HUES64 (cell line): ENCODE measurements around the gene MRPL34.
A peak's percentile ranks its signal among the peaks of the same experiment; 100 is the strongest.

ENCODE experiments used
- H3K27ac ChIP-seq: 2 replicates; pipeline ENCODE4 v1.7.0; 2013; ENCODE audit warnings: low read depth, low read length, inconsistent platforms
- H3K27me3 ChIP-seq: 2 replicates; pipeline ENCODE4 v1.6.1; 2013; ENCODE audit warnings: mild to moderate bottlenecking, low read length; ENCODE audit not compliant: insufficient read depth
- H3K36me3 ChIP-seq: 2 replicates; pipeline ENCODE4 v1.6.1; 2013; ENCODE audit warnings: mild to moderate bottlenecking, low read length; ENCODE audit not compliant: insufficient read depth
- H3K4me1 ChIP-seq: 2 replicates; pipeline ENCODE4 v1.6.1; 2013; ENCODE audit warnings: mild to moderate bottlenecking, low read length, moderate library complexity; ENCODE audit not compliant: insufficient read depth
- H3K4me3 ChIP-seq: 2 replicates; pipeline ENCODE4 v1.5.1; 2013; ENCODE audit warnings: mild to moderate bottlenecking, low read length, moderate library complexity
- H3K9ac ChIP-seq: 2 replicates; pipeline ENCODE4 v1.6.1; 2013; ENCODE audit warnings: mild to moderate bottlenecking, low read depth, low read length
- H3K9me3 ChIP-seq: 2 replicates; pipeline ENCODE4 v1.6.1; 2013; ENCODE audit warnings: low read depth, low read length; ENCODE audit not compliant: insufficient read depth
- WGBS: fragments of 150-250, 120-280 bp; methylation state at CpG from one replicate; pipeline ENCODE4 v1.1.7; 2013; ENCODE audit warnings: missing lambda C conversion rate; 5-methylcytosine and 5-hydroxymethylcytosine counted together

The MRPL34 gene

GRCh38 chr19:17311455-17312188, 6.0 kb downstream of the MRPL34 start:
- Histone ChIP-seq H3K9me3 (no peaks in the 10 kb centered on the region), H3K4me1 (peaks cover 11% of the 10 kb centered on the region; the same call in 1 of the 2 replicates), H3K27me3 (no peaks in the 10 kb centered on the region), H3K36me3 (peaks cover 38% of the 10 kb centered on the region), H3K4me3 (no peak overlapping the region), H3K27ac (peak overlapping the region; percentile 41; the same call in 1 of the 2 replicates), H3K9ac (no peak overlapping the region)
- 82% methylated on average over 11 of the region's 11 CpGs for WGBS

- H3K27ac ChIP-seq: peak overlapping the region; percentile 41; the same call in 1 of the 2 replicates
- no peak overlapping the region for H3K4me3 ChIP-seq
- no peaks in the 10 kb centered on the region for H3K9me3 ChIP-seq
- peak overlapping the region; percentile 24; the same call in 1 of the 2 replicates for H3K9ac ChIP-seq
- H3K36me3 ChIP-seq: peaks cover 41% of the 10 kb centered on the region
- WGBS: 91% methylated on average over 20 of the region's 20 CpGs
- no peaks in the 10 kb centered on the region for H3K27me3 ChIP-seq
- peaks cover 11% of the 10 kb centered on the region; the same call in 1 of the 2 replicates for H3K4me1 ChIP-seq
Measured at GRCh38 chr19:17312189-17313113, 6.8 kb downstream of the MRPL34 start.

- H3K36me3 ChIP-seq: peaks cover 45% of the 10 kb centered on the region
- H3K4me3 ChIP-seq: no peak overlapping the region
- no peak overlapping the region for H3K9ac ChIP-seq
- no peaks in the 10 kb centered on the region for H3K9me3 ChIP-seq
- WGBS: 97% methylated on average over 19 of the region's 19 CpGs
- peaks cover 11% of the 10 kb centered on the region; the same call in 1 of the 2 replicates for H3K4me1 ChIP-seq
- H3K27me3 ChIP-seq: no peaks in the 10 kb centered on the region
- no peak overlapping the region for H3K27ac ChIP-seq
Measured at GRCh38 chr19:17314007-17314593, 8.4 kb downstream of the MRPL34 start.

- H3K27ac ChIP-seq: no peak overlapping the region
- no peaks in the 10 kb centered on the region for H3K4me1 ChIP-seq
- no peaks in the 10 kb centered on the region for H3K9me3 ChIP-seq
- 94% methylated on average over 6 of the region's 6 CpGs for WGBS
- peaks cover 57% of the 10 kb centered on the region for H3K36me3 ChIP-seq
- H3K4me3 ChIP-seq: no peak overlapping the region
- H3K9ac ChIP-seq: no peak overlapping the region
- no peaks in the 10 kb centered on the region for H3K27me3 ChIP-seq
Measured at GRCh38 chr19:17318966-17319365, 13.3 kb downstream of the MRPL34 start.

GRCh38 chr19:17319473-17320238, 14.0 kb downstream of the MRPL34 start:
- Histone ChIP-seq H3K36me3 (peaks cover 50% of the 10 kb centered on the region), H3K4me1 (no peaks in the 10 kb centered on the region), H3K9ac (no peak overlapping the region), H3K27me3 (no peaks in the 10 kb centered on the region), H3K27ac (no peak overlapping the region), H3K4me3 (no peak overlapping the region), H3K9me3 (no peaks in the 10 kb centered on the region)
- WGBS: 95% methylated on average over 39 of the region's 40 CpGs

GRCh38 chr19:17320435-17320834, 14.8 kb downstream of the MRPL34 start:
- Histone ChIP-seq H3K4me3 (no peak overlapping the region), H3K9me3 (no peaks in the 10 kb centered on the region), H3K4me1 (no peaks in the 10 kb centered on the region), H3K9ac (no peak overlapping the region), H3K36me3 (peaks cover 50% of the 10 kb centered on the region), H3K27me3 (no peaks in the 10 kb centered on the region), H3K27ac (no peak overlapping the region)
- WGBS: 86% methylated on average over 11 of the region's 11 CpGs

- Histone ChIP-seq H3K9me3 (no peaks in the 10 kb centered on the region), H3K4me3 (no peak overlapping the region), H3K27me3 (no peaks in the 10 kb centered on the region), H3K4me1 (0 out of 2 replicates have a peak, but pooled peaks cover 3% of the 10 kb centered on the region), H3K36me3 (peaks cover 48% of the 10 kb centered on the region), H3K9ac (no peak overlapping the region), H3K27ac (0 out of 2 replicates have a peak overlapping the region, but pooled peaks have one; percentile 35)
- 93% methylated on average over 19 of the region's 19 CpGs for WGBS
Measured at GRCh38 chr19:17321655-17322489, 16.2 kb downstream of the MRPL34 start.

- WGBS: 93% methylated on average over 9 of the region's 10 CpGs
- Histone ChIP-seq H3K9ac (0 out of 2 replicates have a peak overlapping the region, but pooled peaks have one; percentile 1), H3K9me3 (no peaks in the 10 kb centered on the region), H3K36me3 (peaks cover 48% of the 10 kb centered on the region), H3K27me3 (no peaks in the 10 kb centered on the region), H3K27ac (0 out of 2 replicates have a peak overlapping the region, but pooled peaks have one; percentile 1), H3K4me1 (0 out of 2 replicates have a peak, but pooled peaks cover 4% of the 10 kb centered on the region), H3K4me3 (no peak overlapping the region)
Measured at GRCh38 chr19:17322854-17323253, 17.2 kb downstream of the MRPL34 start.

- 96% methylated on average over 56 of the region's 56 CpGs for WGBS
- no peaks in the 10 kb centered on the region for H3K9me3 ChIP-seq
- no peak overlapping the region for H3K27ac ChIP-seq
- no peaks in the 10 kb centered on the region for H3K27me3 ChIP-seq
- no peak overlapping the region for H3K4me3 ChIP-seq
- no peak overlapping the region for H3K9ac ChIP-seq
- H3K36me3 ChIP-seq: peaks cover 48% of the 10 kb centered on the region
- 0 out of 2 replicates have a peak, but pooled peaks cover 4% of the 10 kb centered on the region for H3K4me1 ChIP-seq
Measured at GRCh38 chr19:17323300-17323963, 17.8 kb downstream of the MRPL34 start.
